Motor neuron (in vitro differentiated cells): ENCODE results near the gene MCC. TPM values are rescaled to one million over a fixed set of nuclear protein-coding genes. Genes with fewer than 3 reads are reported as not detected.
A peak's percentile ranks its signal among the peaks of the same experiment; 100 is the strongest.

ENCODE experiments used
- ATAC-seq, 8 experiments: fragments of 200-7000 bp; cut with Tn5 transposase; replicated peaks in 6 of 8; 2 replicates each; pipeline ENCODE4 v1.8.0; 2021; ENCODE audit warnings: mild to moderate bottlenecking in 8 of 8, moderate library complexity in 8 of 8
- H3K27ac ChIP-seq, 2 donors: fragments of 250-450 bp; sonication (Bioruptor Pico); 2 replicates each; pipeline ENCODE4 v1.9.0; 2021; ENCODE audit warnings: antibody characterized with exemption in 2 of 2, mild to moderate bottlenecking in 2 of 2, moderate library complexity in 1 of 2
- H3K4me1 ChIP-seq, 2 donors: fragments of 250-450 bp; sonication (Bioruptor Pico); replicated peaks in 1 of 2; 2 replicates each; pipeline ENCODE4 v1.6.1; 2021; ENCODE audit warnings: antibody characterized with exemption in 2 of 2, mild to moderate bottlenecking in 2 of 2, moderate library complexity in 1 of 2
- H3K4me3 ChIP-seq, 5 donors: fragments of 250-450 bp; sonication (Bioruptor Pico); 2 replicates each; pipeline ENCODE4 v1.9.0; 2021; ENCODE audit warnings: antibody characterized with exemption in 5 of 5, mild to moderate bottlenecking in 5 of 5, moderate library complexity in 4 of 5
- WGBS, 10 experiments: fragments of 450-650 bp; shearing (Covaris generic); methylation state at CpG; one replicate each; pipeline ENCODE4 v1.0.0; 2022; 5-methylcytosine and 5-hydroxymethylcytosine counted together
- in situ Hi-C, 9 experiments: fragments of 400-800 bp; cut with MboI; loops; one replicate each; pipeline ENCODE4 v1.15.0; 2021; ENCODE audit warnings: low sequenced_read_pairs in 9 of 9, low pct_unique_long_range_greater_than_20kb in 2 of 9; ENCODE audit not compliant: unreplicated experiment in 9 of 9
- total RNA-seq, 8 experiments: library from RNA; unstranded; fragments of 300-600 nt; gene quantifications; 2 replicates each; pipeline versions ENCODE4 v1.2.3 to v1.2.4, GENCODE V29; 2022

The MCC gene
- total RNA-seq, 8 experiments from 2014 or later = 6.7 to 66.0 (median 12.2) TPM

DNA sequence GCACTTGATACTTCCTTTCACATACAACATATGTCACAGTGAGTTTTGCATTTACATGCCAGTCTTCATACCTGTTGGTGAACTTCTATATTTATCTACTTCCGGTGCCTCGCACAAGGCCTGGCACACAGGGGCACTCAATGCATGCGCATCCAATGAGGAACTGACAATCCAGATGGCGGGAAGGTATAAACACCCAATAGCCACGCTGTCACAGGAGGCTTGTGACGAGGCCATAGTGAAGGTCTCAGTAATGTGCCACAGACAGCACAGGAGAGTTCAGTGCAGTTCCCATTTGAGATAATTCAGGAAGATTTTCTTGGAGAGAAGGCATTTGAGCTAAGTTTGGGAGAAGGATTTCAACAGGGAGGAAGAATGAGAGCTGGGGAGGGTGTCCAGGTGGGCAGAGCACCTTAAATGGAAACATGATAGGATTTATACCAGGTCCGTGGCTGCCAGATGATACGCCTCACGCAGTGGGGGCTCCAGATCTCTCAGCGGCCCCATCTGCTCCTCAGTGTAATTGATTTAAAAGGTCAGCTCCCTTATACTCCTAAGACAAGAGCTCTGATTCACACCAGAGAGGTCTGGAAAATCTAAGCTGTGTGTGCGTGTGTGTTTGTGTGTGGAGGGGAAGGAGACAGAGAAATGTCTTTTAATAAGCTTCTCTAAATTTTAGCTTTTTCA is 305.5 kb downstream of the MCC start:
- no peak for ATAC-seq
- peaks cover 32 to 64% of the 10 kb centered on the region in 2 donors for H3K4me1 ChIP-seq
- 88 to 100% (median 96%) methylated on average over 1 to 9 of the region's 11 CpGs; no CpG with 5 or more reads in 1 of the 10 experiments for WGBS, 10 experiments
- no peak overlapping the region for H3K4me3 ChIP-seq
- H3K27ac ChIP-seq = no peak overlapping the region
- in situ Hi-C loops = no loop called here

DNA sequence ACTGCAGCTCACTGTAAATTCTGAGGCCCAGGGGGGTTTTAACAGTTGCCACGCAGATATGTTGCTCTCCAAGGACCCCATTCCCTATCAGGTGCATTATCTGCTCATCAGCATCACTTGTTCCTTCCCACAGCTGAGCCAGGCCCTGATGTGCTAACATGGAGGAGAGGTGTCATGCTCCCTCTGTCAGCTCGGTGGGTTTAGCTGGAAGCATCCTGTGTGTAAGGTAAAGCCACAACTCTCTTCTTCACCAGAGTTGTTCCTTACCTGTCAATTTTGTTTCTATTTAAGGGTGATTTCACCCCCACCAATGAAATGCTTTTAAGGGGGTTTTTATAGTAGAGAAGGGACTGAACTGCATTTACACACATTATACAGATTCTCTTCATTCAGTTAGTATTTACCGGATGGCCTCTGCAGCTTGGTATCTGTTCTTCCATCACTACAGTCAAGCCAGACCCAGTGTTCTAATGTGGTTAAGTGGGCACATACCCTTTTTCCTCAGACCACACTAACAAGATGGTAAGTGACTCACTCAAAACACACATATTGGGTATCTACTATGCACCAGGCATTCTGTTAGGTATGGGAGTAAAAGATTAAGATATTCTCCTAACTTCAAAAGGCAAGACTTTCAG is 306.3 kb downstream of the MCC start:
- 40 to 100% (median 92%) methylated on average over 1 to 3 of the region's 3 CpGs; no CpG with 5 or more reads in 1 of the 10 experiments for WGBS, 10 experiments
- no peak overlapping the region for H3K4me3 ChIP-seq
- no peak for ATAC-seq
- no peak overlapping the region for H3K27ac ChIP-seq
- in situ Hi-C loops = no loop called here
- peaks cover 32 to 62% of the 10 kb centered on the region in 2 donors for H3K4me1 ChIP-seq

DNA sequence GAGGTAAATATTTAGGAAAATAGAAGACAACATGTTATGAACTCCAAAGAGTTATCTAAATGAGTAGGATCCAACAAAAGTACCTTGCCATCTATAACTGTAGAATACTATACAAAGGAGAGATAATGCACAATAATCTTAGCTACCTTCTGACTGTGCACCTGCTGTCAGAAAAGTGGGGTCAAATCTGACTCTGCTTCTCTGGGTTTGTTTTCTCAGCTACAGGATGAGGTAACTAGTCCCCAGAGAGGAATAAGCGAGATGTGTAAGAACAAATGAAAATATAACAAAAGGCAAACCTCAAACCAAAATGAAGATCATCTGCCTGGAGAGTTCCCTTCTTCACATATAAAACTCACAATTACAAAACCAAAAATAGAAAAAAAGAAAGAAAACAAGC is 306.8 kb downstream of the MCC start:
- no peak for ATAC-seq
- Histone ChIP-seq H3K27ac (no peak overlapping the region), H3K4me1 (peaks cover 32 to 62% of the 10 kb centered on the region in 2 donors), H3K4me3 (no peak overlapping the region)
- WGBS, 10 experiments = 75 to 100% (median 88%) methylated on average over 1 of the region's 1 CpG; no CpG with 5 or more reads in 2 of the 10 experiments
- in situ Hi-C loops = no loop called here

DNA sequence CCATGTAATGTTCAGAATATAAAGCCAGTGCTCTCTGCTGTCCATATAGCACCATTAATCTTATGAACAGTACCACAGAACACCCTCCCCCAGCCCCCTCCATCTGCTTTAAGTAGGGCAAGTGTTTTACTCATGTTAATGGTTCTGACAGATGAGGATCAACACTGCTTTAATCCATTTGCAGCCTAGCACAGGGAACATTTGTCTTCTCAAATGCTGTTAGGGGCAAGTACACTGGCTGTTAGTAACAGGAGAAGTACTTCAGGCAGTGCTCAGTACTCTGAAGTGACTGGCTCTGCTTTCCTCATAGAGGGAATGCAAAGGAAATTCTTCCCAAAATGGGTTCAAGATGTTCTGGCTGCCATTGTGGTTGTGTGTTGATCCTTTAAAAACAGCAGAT is 309.1 kb downstream of the MCC start:
- H3K27ac ChIP-seq = peak overlapping the region in 1 of 2 donors; percentile 44
- peak in 6 of 8 experiments; percentile 40 to 97 (median 94) for ATAC-seq

DNA sequence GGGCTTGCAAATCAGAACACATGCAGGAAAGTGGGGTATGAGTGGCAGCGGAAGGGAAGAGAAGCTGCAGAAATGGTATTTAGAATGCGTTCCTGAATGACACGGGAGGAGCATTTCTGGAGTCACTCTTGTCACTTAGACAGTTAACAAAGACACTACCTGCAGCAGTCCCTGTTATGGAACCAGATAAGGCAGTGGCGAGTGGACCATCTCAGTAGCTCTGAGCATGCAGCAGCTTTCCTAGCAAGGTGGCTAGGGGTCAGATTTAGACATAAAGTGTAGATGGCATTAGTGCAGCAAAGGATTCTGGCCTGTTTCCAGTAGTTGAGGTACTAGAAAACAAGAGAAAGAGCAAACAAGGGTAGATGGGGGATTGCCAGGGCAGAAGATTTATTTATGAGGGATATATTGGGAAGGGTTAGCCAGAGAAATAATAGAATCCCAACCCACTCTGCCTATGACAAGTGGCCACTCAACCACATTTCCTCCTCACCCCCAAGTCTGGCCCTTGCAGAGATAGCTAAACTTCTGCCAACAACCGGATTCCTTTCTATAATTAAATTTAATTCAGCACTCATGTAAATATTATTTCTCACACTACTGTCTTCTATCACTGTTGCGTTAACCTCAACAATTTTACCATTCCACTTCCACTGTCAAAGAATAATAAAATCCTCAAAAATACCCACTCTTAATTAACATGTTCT is 310.0 kb downstream of the MCC start:
- WGBS, 10 experiments = 41 to 96% (median 79%) methylated on average over 2 to 6 of the region's 6 CpGs; no CpG with 5 or more reads in 1 of the 10 experiments
- Histone ChIP-seq H3K4me1 (peaks cover 21 to 51% of the 10 kb centered on the region in 2 donors), H3K4me3 (no peak overlapping the region), H3K27ac (no peak overlapping the region)
- in situ Hi-C loops = no loop called here
- no peak for ATAC-seq

More for the DNA sequence above, 309.1 kb downstream of the MCC start:
- Histone ChIP-seq H3K4me3 (no peak overlapping the region), H3K4me1 (peaks cover 26 to 58% of the 10 kb centered on the region in 2 donors)
- in situ Hi-C loops = no loop called here

DNA sequence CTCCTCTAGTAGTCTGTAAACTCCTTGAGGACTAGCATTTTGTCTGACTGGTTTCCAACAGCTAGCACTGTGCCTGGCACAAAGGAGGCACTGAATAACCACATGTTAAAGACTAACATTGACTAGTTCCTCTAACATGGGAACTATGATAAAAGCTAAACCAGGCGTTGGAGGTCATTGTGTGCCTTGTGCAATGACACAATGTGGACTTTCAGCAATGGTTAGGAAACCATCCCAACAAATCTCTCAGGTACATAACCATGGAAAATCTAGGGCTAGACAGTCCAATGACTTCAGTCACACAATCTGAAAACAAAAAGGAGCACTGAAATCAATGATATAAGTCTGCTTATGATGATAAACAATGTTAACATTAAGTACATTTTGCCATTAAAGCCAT is 311.0 kb downstream of the MCC start:
- no peak overlapping the region for H3K27ac ChIP-seq
- H3K4me3 ChIP-seq = no peak overlapping the region
- H3K4me1 ChIP-seq = peaks cover 21 to 49% of the 10 kb centered on the region in 2 donors
- in situ Hi-C loops = no loop called here
- ATAC-seq = no peak
- WGBS, 10 experiments = 60 to 100% (median 95%) methylated on average over 1 of the region's 1 CpG; no CpG with 5 or more reads in 4 of the 10 experiments

DNA sequence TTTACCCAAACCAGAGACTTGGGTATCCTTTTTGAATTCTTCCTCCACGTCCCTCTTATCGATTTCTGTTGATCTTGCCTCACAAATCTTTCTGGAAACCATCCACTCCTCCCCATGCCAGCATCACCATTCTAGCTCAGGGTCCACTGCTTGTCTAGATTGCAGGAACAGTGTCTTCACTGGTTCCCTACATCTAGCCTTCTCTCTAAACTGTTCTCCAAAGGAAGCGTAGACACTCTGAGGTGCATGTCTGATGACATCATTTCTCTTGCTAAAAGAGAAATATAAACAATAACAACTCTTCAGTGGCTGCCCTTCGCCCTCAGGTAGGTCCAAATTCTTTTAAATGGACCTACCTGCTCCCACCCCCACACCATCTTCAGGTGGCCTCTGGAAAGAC is 311.5 kb downstream of the MCC start:
- Histone ChIP-seq H3K4me1 (peaks cover 21 to 44% of the 10 kb centered on the region in 2 donors), H3K27ac (no peak overlapping the region), H3K4me3 (no peak overlapping the region)
- no peak for ATAC-seq
- 56 to 100% (median 86%) methylated on average over 1 to 4 of the region's 4 CpGs; no CpG with 5 or more reads in 1 of the 10 experiments for WGBS, 10 experiments
- in situ Hi-C loops = no loop called here

DNA sequence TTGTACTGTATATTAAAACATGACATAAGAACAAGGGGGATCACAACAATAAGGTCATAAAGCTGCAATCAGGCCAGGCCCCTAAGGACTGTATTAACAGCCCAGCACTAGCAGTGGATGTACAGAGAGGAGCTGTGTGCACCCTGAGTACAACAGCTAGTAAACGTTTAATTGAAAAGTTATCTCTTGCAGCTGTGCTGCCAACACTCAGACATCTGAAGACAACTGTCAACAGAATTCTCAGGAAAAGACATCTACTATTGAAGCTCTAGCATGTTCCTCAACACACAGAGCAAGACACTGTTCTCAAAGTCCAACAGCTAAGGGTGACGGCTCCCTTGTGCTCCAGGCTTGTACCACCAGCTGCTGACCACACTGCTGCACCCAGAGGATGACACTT is 312.1 kb downstream of the MCC start:
- in situ Hi-C loops = no loop called here
- H3K4me3 ChIP-seq = no peak overlapping the region
- WGBS, 10 experiments = 0 to 100% (median 76%) methylated on average over 1 to 2 of the region's 2 CpGs; no CpG with 5 or more reads in 4 of the 10 experiments
- H3K4me1 ChIP-seq = peaks cover 21 to 38% of the 10 kb centered on the region in 2 donors
- ATAC-seq = no peak
- no peak overlapping the region for H3K27ac ChIP-seq

DNA sequence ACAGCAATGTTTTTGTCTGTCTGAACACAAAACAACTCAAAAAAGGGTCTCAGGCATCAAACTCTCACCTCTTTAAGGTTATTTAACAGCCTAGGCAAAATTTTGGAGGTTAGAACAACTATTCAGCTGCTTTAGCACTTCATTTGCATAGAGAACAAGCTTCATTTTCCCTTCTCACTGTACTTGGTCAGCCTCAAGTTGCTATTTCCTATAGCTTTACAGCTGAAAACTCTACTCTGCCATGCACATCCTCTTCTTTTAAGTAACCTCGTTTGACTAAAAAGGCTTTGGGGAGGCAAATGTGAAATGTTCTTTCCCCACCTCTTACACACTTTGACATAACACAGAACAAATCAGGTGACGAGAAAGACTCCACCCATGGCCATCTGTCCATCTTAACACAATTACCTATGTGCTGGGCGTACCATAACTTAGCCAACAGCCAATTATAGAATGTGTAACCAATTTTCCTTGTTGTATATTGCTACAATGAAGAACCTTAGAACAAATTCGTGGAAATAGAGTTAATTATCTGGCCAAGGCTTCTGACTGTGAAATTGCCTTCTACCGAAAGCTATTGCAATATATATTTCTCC is 315.9 kb downstream of the MCC start:
- in situ Hi-C loops = no loop called here

DNA sequence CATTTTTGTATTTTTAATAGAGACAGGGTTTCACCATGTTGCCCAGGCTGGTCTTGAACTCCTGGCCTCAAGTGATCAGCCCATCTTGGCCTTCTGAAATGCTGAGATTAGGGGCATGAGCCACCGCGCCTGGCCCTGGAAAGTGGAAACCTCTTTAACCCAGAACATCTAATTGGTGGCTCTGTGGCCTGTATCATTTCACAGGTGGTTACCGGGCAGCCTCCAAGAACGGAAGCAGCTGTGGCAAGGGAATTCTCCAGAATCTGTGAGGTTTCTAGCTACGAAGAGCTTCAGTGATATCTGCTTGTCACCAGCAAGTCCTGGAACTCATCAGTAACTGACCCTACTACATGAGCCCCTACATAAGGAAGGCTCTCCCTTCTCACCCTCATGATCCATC is 316.7 kb downstream of the MCC start:
- Histone ChIP-seq H3K4me3 (no peak overlapping the region), H3K4me1 (peaks cover 7 to 9% of the 10 kb centered on the region in 2 donors), H3K27ac (no peak overlapping the region)
- no peak for ATAC-seq
- in situ Hi-C loops = no loop called here
- WGBS, 10 experiments = 93 to 100% (median 100%) methylated on average over 1 to 3 of the region's 5 CpGs; no CpG with 5 or more reads in 5 of the 10 experiments

More for the DNA sequence above, 315.9 kb downstream of the MCC start:
- Histone ChIP-seq H3K27ac (no peak overlapping the region), H3K4me3 (no peak overlapping the region), H3K4me1 (peaks cover 4 to 7% of the 10 kb centered on the region in 2 donors)
- no peak for ATAC-seq
- WGBS, 10 experiments = 68 to 92% (median 79%) methylated on average over 3 to 5 of the region's 5 CpGs

DNA sequence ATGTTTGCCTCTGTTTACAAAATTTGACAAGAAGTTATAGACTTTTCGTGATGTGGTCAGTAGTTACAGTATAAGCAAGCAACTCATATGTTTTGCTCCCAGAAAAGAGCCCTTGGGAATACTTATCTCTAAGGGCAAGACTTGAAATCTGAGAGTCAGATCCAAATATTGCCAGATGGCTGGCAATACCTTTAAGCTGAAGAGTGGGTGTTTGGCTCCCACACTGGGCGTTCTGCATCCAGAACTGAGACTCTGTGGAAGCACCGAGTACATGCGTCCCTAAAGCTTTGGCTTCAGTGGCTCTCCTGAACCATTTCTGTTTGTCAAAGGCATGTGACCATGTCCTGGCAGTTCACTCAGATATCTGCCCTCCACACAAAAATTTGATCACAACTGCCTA is 317.5 kb downstream of the MCC start:
- H3K4me1 ChIP-seq = peaks cover 7 to 12% of the 10 kb centered on the region in 2 donors
- no peak for ATAC-seq
- WGBS, 10 experiments = 73 to 93% (median 79%) methylated on average over 2 to 4 of the region's 4 CpGs; no CpG with 5 or more reads in 4 of the 10 experiments
- H3K4me3 ChIP-seq = no peak overlapping the region
- H3K27ac ChIP-seq = no peak overlapping the region
- in situ Hi-C loops = no loop called here

DNA sequence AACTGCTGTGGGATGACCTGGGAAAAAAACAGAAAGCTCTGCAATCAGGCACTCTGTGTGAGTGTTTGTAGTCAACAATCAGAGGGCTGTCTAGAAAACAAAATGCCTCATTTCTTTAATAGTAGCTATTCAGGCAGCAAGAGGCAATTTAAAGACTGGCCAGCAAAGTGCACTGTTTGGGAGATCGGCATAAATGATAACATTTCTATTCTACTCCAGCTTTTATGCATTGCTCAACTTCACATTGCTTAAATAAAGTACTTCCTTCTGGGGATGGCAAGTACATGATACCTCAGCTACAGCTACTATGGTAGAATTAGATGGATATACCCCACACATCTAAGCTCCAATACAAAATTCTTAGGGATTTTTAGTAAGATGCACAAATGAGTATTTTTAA is 318.5 kb downstream of the MCC start:
- no peak for ATAC-seq
- no peak overlapping the region for H3K4me3 ChIP-seq
- 43 to 100% methylated on average over 1 of the region's 1 CpG; no CpG with 5 or more reads in 8 of the 10 experiments for WGBS, 10 experiments
- in situ Hi-C loops = no loop called here
- H3K27ac ChIP-seq = no peak overlapping the region
- peaks cover 7 to 12% of the 10 kb centered on the region in 2 donors for H3K4me1 ChIP-seq

DNA sequence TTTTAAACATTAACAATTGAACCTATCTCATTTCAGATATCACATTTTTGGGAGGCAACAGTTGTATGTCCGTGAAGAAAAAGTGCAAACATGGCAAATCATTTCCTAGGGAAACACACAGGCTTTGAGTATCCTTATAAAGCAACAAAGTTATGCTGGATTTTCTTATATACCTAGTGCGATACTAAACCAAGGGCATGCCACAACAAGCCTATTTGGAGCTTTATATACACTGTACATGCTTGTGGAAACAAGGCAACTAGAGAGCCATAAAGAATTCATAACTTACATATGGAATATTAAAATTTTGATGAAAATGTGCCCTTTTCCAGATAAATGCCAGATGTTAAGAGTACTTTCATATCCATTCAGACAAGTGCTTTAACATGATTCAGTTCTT is 320.3 kb downstream of the MCC start:
- in situ Hi-C loops = no loop called here
- no peak for ATAC-seq
- WGBS, 10 experiments = 71 to 100% (median 100%) methylated on average over 1 to 2 of the region's 2 CpGs; no CpG with 5 or more reads in 2 of the 10 experiments
- Histone ChIP-seq H3K27ac (no peak overlapping the region), H3K4me3 (no peak overlapping the region), H3K4me1 (peaks cover 8% of the 10 kb centered on the region in 2 donors)
